H9 (cell line): ENCODE results near the gene SLC10A2. TPM values are rescaled to one million over a fixed set of nuclear protein-coding genes. Genes with fewer than 3 reads are reported as not detected.

Experiments
- DNase-seq: peaks from one replicate; pipeline ENCODE4 v3.0.0-alpha.2; 2017
- H2AFZ ChIP-seq: one replicate; pipeline ENCODE4 v1.6.1; 2013; ENCODE audit warnings: mild to moderate bottlenecking, low read length, control low read depth, moderate library complexity
- H2AK5ac ChIP-seq: 2 replicates; pipeline ENCODE4 v1.6.1; 2013; ENCODE audit warnings: low read length, control low read depth, mixed read lengths; ENCODE audit not compliant: insufficient read length
- H2BK120ac ChIP-seq: one replicate; pipeline ENCODE4 v1.6.1; 2013; ENCODE audit warnings: low read depth, mild to moderate bottlenecking, low read length, control low read depth, inconsistent platforms; ENCODE audit not compliant: poor library complexity, severe bottlenecking
- H2BK12ac ChIP-seq: 2 replicates; pipeline ENCODE4 v1.6.1; 2013; ENCODE audit warnings: low read length, control low read depth, mixed read lengths, low read depth; ENCODE audit not compliant: insufficient read length
- H2BK15ac ChIP-seq: 2 replicates; pipeline ENCODE4 v1.6.1; 2013; ENCODE audit warnings: low read depth, low read length, control low read depth
- H2BK20ac ChIP-seq: one replicate; pipeline ENCODE4 v1.6.1; 2013; ENCODE audit warnings: low read depth, mild to moderate bottlenecking, low read length, control low read depth, inconsistent platforms; ENCODE audit not compliant: poor library complexity, severe bottlenecking
- H2BK5ac ChIP-seq: 2 replicates; pipeline ENCODE4 v1.6.1; 2013; ENCODE audit warnings: low read length, control low read depth, mixed read lengths; ENCODE audit not compliant: insufficient read length
- H3K14ac ChIP-seq: 2 replicates; pipeline ENCODE4 v1.6.1; 2013; ENCODE audit warnings: low read length, control low read depth; ENCODE audit not compliant: insufficient read depth
- H3K18ac ChIP-seq: 2 replicates; pipeline ENCODE4 v1.6.1; 2013; ENCODE audit warnings: low read depth, mild to moderate bottlenecking, mixed read lengths, low read length, control low read depth; ENCODE audit not compliant: insufficient read length
- H3K23ac ChIP-seq: 2 replicates; pipeline ENCODE4 v1.6.1; 2013; ENCODE audit warnings: low read length, control low read depth, mixed read lengths, low read depth; ENCODE audit not compliant: insufficient read length
- H3K23me2 ChIP-seq: 2 replicates; pipeline ENCODE4 v1.6.1; 2013; ENCODE audit warnings: low read depth, mild to moderate bottlenecking, mixed read lengths, low read length, control low read depth; ENCODE audit not compliant: insufficient read length, poor library complexity, severe bottlenecking
- H3K27ac ChIP-seq: 2 replicates; pipeline ENCODE4 v1.5.1; 2013; ENCODE audit warnings: low read length, control low read depth, mixed read lengths, low read depth; ENCODE audit not compliant: insufficient read length
- H3K27me3 ChIP-seq: 2 replicates; pipeline ENCODE4 v1.6.1; 2013; ENCODE audit warnings: low read length, control low read depth, inconsistent platforms; ENCODE audit not compliant: insufficient read depth
- H3K4ac ChIP-seq: 2 replicates; pipeline ENCODE4 v1.6.1; 2013; ENCODE audit warnings: low read depth, mild to moderate bottlenecking, control low read depth, inconsistent platforms, low read length, moderate library complexity
- H3K4me1 ChIP-seq: 2 replicates; pipeline ENCODE4 v1.6.1; 2013; ENCODE audit warnings: low read length, control low read depth, inconsistent platforms; ENCODE audit not compliant: insufficient read depth
- H3K4me2 ChIP-seq: 2 replicates; pipeline ENCODE4 v1.6.1; 2013; ENCODE audit warnings: low read length, control low read depth, mixed read lengths; ENCODE audit not compliant: insufficient read length, insufficient read depth
- H3K56ac ChIP-seq: 2 replicates; pipeline ENCODE4 v1.6.1; 2013; ENCODE audit warnings: low read depth, mild to moderate bottlenecking, mixed read lengths, low read length, control low read depth; ENCODE audit not compliant: insufficient read length
- H3K79me1 ChIP-seq: 2 replicates; pipeline ENCODE4 v1.6.1; 2013; ENCODE audit warnings: low read depth, mild to moderate bottlenecking, moderate library complexity, low read length, control low read depth, inconsistent platforms; ENCODE audit not compliant: insufficient read depth, poor library complexity, severe bottlenecking
- H3K79me2 ChIP-seq: 2 replicates; pipeline ENCODE4 v1.6.1; 2013; ENCODE audit warnings: low read length, control low read depth, inconsistent platforms; ENCODE audit not compliant: insufficient read depth
- H3K9ac ChIP-seq: 2 replicates; pipeline ENCODE4 v1.6.1; 2013; ENCODE audit warnings: low read length, control low read depth, mixed read lengths; ENCODE audit not compliant: insufficient read length; ENCODE audit errors: extremely low read depth
- H3K9me3 ChIP-seq: one replicate; pipeline ENCODE4 v1.6.1; 2013; ENCODE audit warnings: low read depth, low read length, inconsistent platforms; ENCODE audit not compliant: control insufficient read depth
- H3T11ph ChIP-seq: one replicate; pipeline ENCODE4 v1.6.1; 2013; ENCODE audit warnings: mild to moderate bottlenecking, low read length, control low read depth, inconsistent platforms
- H4K20me1 ChIP-seq: one replicate; pipeline ENCODE4 v1.6.1; 2013; ENCODE audit not compliant: control insufficient read depth, insufficient read length, insufficient read depth
- H4K5ac ChIP-seq: 2 replicates; pipeline ENCODE4 v1.6.1; 2013; ENCODE audit warnings: low read depth, mild to moderate bottlenecking, mixed read lengths, low read length, control low read depth; ENCODE audit not compliant: insufficient read length
- H4K8ac ChIP-seq: replicated peaks from 2 replicates; pipeline ENCODE4 v1.6.1; 2013; ENCODE audit warnings: low read length, control low read depth, mixed read lengths, low read depth; ENCODE audit not compliant: insufficient read length
- H4K91ac ChIP-seq: 2 replicates; pipeline ENCODE4 v1.6.1; 2013; ENCODE audit warnings: low read depth, mild to moderate bottlenecking, moderate library complexity, mixed read lengths, low read length, control low read depth; ENCODE audit not compliant: insufficient read length
- H3K27ac Mint-ChIP-seq, 3 experiments: 2 replicates in 2 of 3; 3 replicates in 1 of 3; pipeline ENCODE4 v1.8.0; 2020 to 2021; ENCODE audit warnings: mixed read lengths in 3 of 3, mild to moderate bottlenecking in 1 of 3, moderate library complexity in 1 of 3
- H3K27me3 Mint-ChIP-seq: 2 replicates; pipeline ENCODE4 v1.8.0; 2021; ENCODE audit warnings: low read depth, mild to moderate bottlenecking, moderate library complexity, mixed read lengths
- H3K36me3 Mint-ChIP-seq, 3 experiments: 2 replicates in 2 of 3; 3 replicates in 1 of 3; pipeline ENCODE4 v1.8.0; 2020 to 2021; ENCODE audit warnings: low read depth in 3 of 3, mixed read lengths in 3 of 3; ENCODE audit not compliant: insufficient read depth in 1 of 3
- H3K4me1 Mint-ChIP-seq, 2 experiments: 2 replicates each; pipeline ENCODE4 v1.8.0; 2020; ENCODE audit warnings: mixed read lengths in 2 of 2
- H3K4me3 Mint-ChIP-seq, 2 experiments: 2 replicates in 1 of 2; 3 replicates in 1 of 2; pipeline ENCODE4 v1.8.0; 2020 to 2021; ENCODE audit warnings: mild to moderate bottlenecking in 2 of 2, mixed read lengths in 2 of 2, moderate library complexity in 1 of 2
- H3K9me3 Mint-ChIP-seq, 2 experiments: 2 replicates in 1 of 2; 3 replicates in 1 of 2; pipeline ENCODE4 v1.8.0; 2020; ENCODE audit warnings: mild to moderate bottlenecking in 2 of 2, mixed read lengths in 2 of 2, moderate library complexity in 1 of 2
- WGBS: extraction: QIAGEN DNeasy Blood & Tissue Kit; methylation state at CpG from one replicate; pipeline ENCODE4 v1.1.7; 2013; ENCODE audit warnings: missing lambda C conversion rate, low lambda C conversion rate, mixed read lengths; ENCODE audit not compliant: insufficient read length; ENCODE audit errors: extremely low coverage; 5-methylcytosine and 5-hydroxymethylcytosine counted together
- total RNA-seq: library from RNA; stranded (reverse); gene quantifications from 2 replicates; pipeline ENCODE4 v1.2.1, GENCODE V29; 2021
- TF ChIP-seq, protein P1 (sequence below): fragments of 200-600 bp; sonication (generic); conservative IDR thresholded peaks from 3 replicates; pipeline ENCODE4 v1.8.0; 2021; ENCODE audit warnings: antibody characterized with exemption, mild to moderate bottlenecking

Gene SLC10A2
- total RNA-seq, 1 experiment from 2014 or later: not detected

DNA sequence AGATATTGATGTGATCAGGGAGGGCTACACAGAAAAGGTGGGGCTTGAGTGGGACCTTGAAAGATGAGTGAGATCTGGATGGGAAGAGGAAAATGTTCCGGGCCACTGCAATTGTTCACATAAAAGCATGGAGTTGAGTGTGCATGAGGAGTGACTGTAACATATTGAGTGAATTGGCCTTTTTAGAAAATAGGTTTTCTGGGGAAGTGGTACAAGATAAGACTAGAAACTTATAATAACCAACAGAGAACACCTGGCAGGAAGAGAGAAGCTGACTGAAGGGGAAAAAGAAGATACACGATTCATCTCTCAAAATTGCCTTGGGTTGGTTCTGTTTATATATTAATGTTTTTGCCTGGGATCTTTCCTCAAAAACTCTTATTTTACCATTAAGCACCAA, 32.2 kb downstream of the SLC10A2 start:
- Histone ChIP-seq H2AFZ (no peak overlapping the region), H3K27me3 (peaks cover 2% of the 10 kb centered on the region; the same call in 1 of the 2 replicates), H3K27ac (no peak overlapping the region), H3K4ac (no peak overlapping the region), H3K9me3 (no peaks in the 10 kb centered on the region), H3K9ac (no peak overlapping the region), H4K5ac (no peak overlapping the region), H2BK5ac (no peak overlapping the region), H3K23ac (no peak overlapping the region), H2BK120ac (no peak overlapping the region), H3K4me2 (no peak overlapping the region), H4K20me1 (no peaks in the 10 kb centered on the region), H4K8ac (no peak overlapping the region), H2AK5ac (no peak overlapping the region), H2BK12ac (no peak overlapping the region), H3K18ac (no peak overlapping the region), H3K79me2 (no peaks in the 10 kb centered on the region), H3K14ac (no peak overlapping the region), H3K79me1 (no peaks in the 10 kb centered on the region), H3T11ph (no peak overlapping the region), H3K4me1 (no peaks in the 10 kb centered on the region), H3K56ac (no peak overlapping the region), H2BK15ac (no peak overlapping the region), H4K91ac (no peak overlapping the region), H2BK20ac (no peak overlapping the region), H3K23me2 (no peaks in the 10 kb centered on the region)
- Mint-ChIP-seq H3K4me1 (no peaks in the 10 kb centered on the region), H3K36me3 (no peaks in the 10 kb centered on the region), H3K27ac (no peak overlapping the region), H3K9me3 (no peaks in the 10 kb centered on the region), H3K4me3 (no peak overlapping the region), H3K27me3 (no peaks in the 10 kb centered on the region)
- no peak for DNase-seq
- no CpG with 5 or more reads among the region's 2 CpGs for WGBS
- TF ChIP-seq, protein P1, sequence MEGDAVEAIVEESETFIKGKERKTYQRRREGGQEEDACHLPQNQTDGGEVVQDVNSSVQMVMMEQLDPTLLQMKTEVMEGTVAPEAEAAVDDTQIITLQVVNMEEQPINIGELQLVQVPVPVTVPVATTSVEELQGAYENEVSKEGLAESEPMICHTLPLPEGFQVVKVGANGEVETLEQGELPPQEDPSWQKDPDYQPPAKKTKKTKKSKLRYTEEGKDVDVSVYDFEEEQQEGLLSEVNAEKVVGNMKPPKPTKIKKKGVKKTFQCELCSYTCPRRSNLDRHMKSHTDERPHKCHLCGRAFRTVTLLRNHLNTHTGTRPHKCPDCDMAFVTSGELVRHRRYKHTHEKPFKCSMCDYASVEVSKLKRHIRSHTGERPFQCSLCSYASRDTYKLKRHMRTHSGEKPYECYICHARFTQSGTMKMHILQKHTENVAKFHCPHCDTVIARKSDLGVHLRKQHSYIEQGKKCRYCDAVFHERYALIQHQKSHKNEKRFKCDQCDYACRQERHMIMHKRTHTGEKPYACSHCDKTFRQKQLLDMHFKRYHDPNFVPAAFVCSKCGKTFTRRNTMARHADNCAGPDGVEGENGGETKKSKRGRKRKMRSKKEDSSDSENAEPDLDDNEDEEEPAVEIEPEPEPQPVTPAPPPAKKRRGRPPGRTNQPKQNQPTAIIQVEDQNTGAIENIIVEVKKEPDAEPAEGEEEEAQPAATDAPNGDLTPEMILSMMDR: no peak
